ENCODE measurements around the gene ACIN1. TPM values are rescaled to one million over a fixed set of nuclear protein-coding genes. Genes with fewer than 3 reads are reported as not detected.

Gene ACIN1
- total and polyA plus RNA-seq, 2 of the 13 experiments (the other 11 are each of a cell fraction or from before 2014, with no cell fraction given), result 165 to 183 TPM

GRCh38 chr14:23056956-23057756 lies 37.8 kb downstream of the ACIN1 start, which contains the start of gene CDH24 (continued):
- TF ChIP-seq, protein P1, sequence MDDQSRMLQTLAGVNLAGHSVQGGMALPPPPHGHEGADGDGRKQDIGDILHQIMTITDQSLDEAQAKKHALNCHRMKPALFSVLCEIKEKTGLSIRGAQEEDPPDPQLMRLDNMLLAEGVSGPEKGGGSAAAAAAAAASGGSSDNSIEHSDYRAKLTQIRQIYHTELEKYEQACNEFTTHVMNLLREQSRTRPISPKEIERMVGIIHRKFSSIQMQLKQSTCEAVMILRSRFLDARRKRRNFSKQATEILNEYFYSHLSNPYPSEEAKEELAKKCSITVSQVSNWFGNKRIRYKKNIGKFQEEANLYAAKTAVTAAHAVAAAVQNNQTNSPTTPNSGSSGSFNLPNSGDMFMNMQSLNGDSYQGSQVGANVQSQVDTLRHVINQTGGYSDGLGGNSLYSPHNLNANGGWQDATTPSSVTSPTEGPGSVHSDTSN (CRISPR knock-in tag; IDR thresholded peaks at IDR 0.05; ENCODE audit: borderline replicate concordance), result no peak
- TF ChIP-seq ZNF432 (CRISPR knock-in tag; IDR thresholded peaks at IDR 0.05; ENCODE audit: borderline replicate concordance), result no peak
- no peak for TF ChIP-seq ARID3A (IDR thresholded peaks at IDR 0.05; ENCODE audit: low read depth, low read length)
- no peak for TF ChIP-seq NFIC (IDR thresholded peaks at IDR 0.05; ENCODE audit: low read length)
- no peak for TF ChIP-seq IRF2 (CRISPR knock-in tag; IDR thresholded peaks at IDR 0.05)
- no peak for TF ChIP-seq SRSF9 (IDR thresholded peaks at IDR 0.05; ENCODE audit: borderline replicate concordance, insufficient read depth, low read depth, low read length, poor library complexity, severe bottlenecking)
- no peak for TF ChIP-seq ZKSCAN5 (CRISPR knock-in tag; IDR thresholded peaks at IDR 0.05)
- no peak for TF ChIP-seq WIZ (CRISPR knock-in tag; IDR thresholded peaks at IDR 0.05)
- no peak for TF ChIP-seq ZFP62 (CRISPR knock-in tag; IDR thresholded peaks at IDR 0.05)
- TF ChIP-seq ZNF572 (CRISPR knock-in tag; IDR thresholded peaks at IDR 0.05), result no peak
- no peak for TF ChIP-seq HMG20A (CRISPR knock-in tag; IDR thresholded peaks at IDR 0.05; ENCODE audit: borderline replicate concordance)
- TF ChIP-seq ZNF878 (CRISPR knock-in tag; IDR thresholded peaks at IDR 0.05), result no peak
- TF ChIP-seq SMC3 (IDR thresholded peaks at IDR 0.05; ENCODE audit: low read length), result no peak
- no peak; the same call in 1 of the 2 replicates for TF ChIP-seq CSRNP2 (CRISPR knock-in tag; conservative IDR thresholded peaks at IDR 0.05; ENCODE audit: low read depth)
- TF ChIP-seq ZNF891 (CRISPR knock-in tag; IDR thresholded peaks at IDR 0.05), result no peak; the same call in 1 of the 2 replicates
- no peak for TF ChIP-seq RNF2 (conservative IDR thresholded peaks at IDR 0.05; ENCODE audit: low read depth)
- TF ChIP-seq ZNF569 (CRISPR knock-in tag; IDR thresholded peaks at IDR 0.05; ENCODE audit: borderline replicate concordance), result no peak
- peak; percentile 63; the same call in 1 of the 2 replicates for TF ChIP-seq LCORL (IDR thresholded peaks at IDR 0.05)
- no peak; the same call in 1 of the 2 replicates for TF ChIP-seq LCORL (CRISPR knock-in tag; IDR thresholded peaks at IDR 0.05)
- no peak for TF ChIP-seq DZIP1 (CRISPR knock-in tag; IDR thresholded peaks at IDR 0.05)
- no peak for TF ChIP-seq ZNF10 (CRISPR knock-in tag; IDR thresholded peaks at IDR 0.05; ENCODE audit: borderline replicate concordance, low read depth)
- TF ChIP-seq ADNP (CRISPR knock-in tag; IDR thresholded peaks at IDR 0.05), result no peak

All from HepG2 (cell line).